Nephron progenitor cell (in vitro differentiated cells): ENCODE data around the gene AIP.

ENCODE experiments used
- DNase-seq: peaks from one replicate; pipeline ENCODE4 v3.0.0; 2021
- H3K27ac Mint-ChIP-seq: 2 replicates; pipeline ENCODE4 v1.8.0; 2021; ENCODE audit warnings: mild to moderate bottlenecking, moderate library complexity, mixed read lengths
- H3K27me3 Mint-ChIP-seq: 2 replicates; pipeline ENCODE4 v1.8.0; 2021; ENCODE audit warnings: mild to moderate bottlenecking, low read depth, mixed read lengths; ENCODE audit not compliant: poor library complexity
- H3K36me3 Mint-ChIP-seq: 2 replicates; pipeline ENCODE4 v1.8.0; 2021; ENCODE audit warnings: low read depth, mixed read lengths
- H3K4me1 Mint-ChIP-seq: 2 replicates; pipeline ENCODE4 v1.8.0; 2021; ENCODE audit warnings: mixed read lengths
- H3K4me3 Mint-ChIP-seq: 2 replicates; pipeline ENCODE4 v1.8.0; 2021; ENCODE audit warnings: mild to moderate bottlenecking, moderate library complexity, mixed read lengths
- H3K9me3 Mint-ChIP-seq: 2 replicates; pipeline ENCODE4 v1.8.0; 2021; ENCODE audit warnings: mild to moderate bottlenecking, moderate library complexity, mixed read lengths
- CTCF ChIP-seq: fragments of 200-600 bp; sonication (generic); IDR thresholded peaks from 2 replicates; pipeline ENCODE4 v1.5.0; 2021; ENCODE audit warnings: antibody characterized with exemption

AIP gene

DNA sequence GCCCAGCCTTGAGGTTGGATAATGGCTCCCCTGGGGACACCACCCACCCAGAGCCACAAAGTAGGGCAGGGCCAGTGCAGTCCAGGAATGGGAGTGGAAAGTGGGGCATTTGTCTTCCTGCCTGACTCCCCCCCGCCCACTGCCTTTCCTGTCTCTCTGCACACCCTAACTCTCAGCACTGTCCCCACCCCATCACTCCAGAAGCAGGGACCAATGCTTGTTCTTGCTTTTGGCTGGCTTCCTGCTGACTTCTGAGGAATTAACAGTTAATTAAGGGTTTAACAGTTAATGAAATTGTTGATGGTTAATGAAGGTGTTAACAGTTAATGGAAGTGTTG lies 17.6 kb downstream of the AIP start:
- H3K9me3 Mint-ChIP-seq: no peaks in the 10 kb centered on the region
- no peak overlapping the region for H3K27ac Mint-ChIP-seq
- H3K4me1 Mint-ChIP-seq: peaks cover 28% of the 10 kb centered on the region
- DNase-seq: no peak
- TF ChIP-seq CTCF: no peak
- H3K4me3 Mint-ChIP-seq: no peak overlapping the region
- H3K27me3 Mint-ChIP-seq: peaks cover 3% of the 10 kb centered on the region
- H3K36me3 Mint-ChIP-seq: peaks cover 16% of the 10 kb centered on the region

- DNase-seq: no peak
- Mint-ChIP-seq H3K4me3 (no peak overlapping the region), H3K9me3 (no peaks in the 10 kb centered on the region), H3K4me1 (peaks cover 32% of the 10 kb centered on the region), H3K36me3 (peaks cover 16% of the 10 kb centered on the region), H3K27ac (no peak overlapping the region), H3K27me3 (peaks cover 3% of the 10 kb centered on the region)
- no peak for TF ChIP-seq CTCF
Observed at GRCh38 chr11:67500831-67501715, 18.2 kb downstream of the AIP start.

- Mint-ChIP-seq H3K27ac (no peak overlapping the region), H3K4me3 (no peak overlapping the region), H3K27me3 (peaks cover 3% of the 10 kb centered on the region), H3K4me1 (peaks cover 40% of the 10 kb centered on the region), H3K9me3 (no peaks in the 10 kb centered on the region), H3K36me3 (peaks cover 16% of the 10 kb centered on the region)
- no peak for TF ChIP-seq CTCF
- no peak for DNase-seq
Observed at GRCh38 chr11:67501854-67502253, 19.0 kb downstream of the AIP start.

DNA sequence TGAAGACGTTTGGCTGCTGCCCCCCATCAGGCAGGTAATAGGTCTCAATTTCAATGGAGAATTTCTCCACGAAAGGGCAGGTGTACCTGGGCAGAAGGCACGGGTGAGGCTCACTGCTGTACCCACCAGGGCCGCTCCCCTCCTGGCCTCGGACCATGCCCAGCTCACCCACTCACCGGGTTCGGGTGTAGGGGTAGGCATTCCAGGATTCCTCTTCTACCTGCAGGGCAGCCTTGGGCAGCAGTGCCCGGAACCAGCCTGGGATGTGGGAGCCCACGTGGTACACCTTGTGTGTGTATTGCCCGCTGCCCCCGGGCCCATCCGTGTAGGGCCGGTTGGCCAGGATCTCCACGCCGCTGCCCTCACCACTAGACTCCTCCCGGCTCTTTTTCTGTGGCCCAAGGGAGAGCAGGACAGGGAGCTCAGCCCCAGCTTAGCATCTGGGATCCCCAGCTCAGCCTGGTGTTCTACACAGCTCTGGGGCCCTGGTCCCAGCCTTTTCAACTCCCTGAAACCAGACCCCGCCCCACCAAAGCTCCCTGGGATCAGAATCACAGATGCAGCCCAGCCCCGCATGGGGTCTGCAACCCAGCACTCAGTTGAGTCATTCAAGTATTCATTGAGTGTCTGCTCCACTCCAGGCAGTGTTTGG lies 19.6 kb downstream of the AIP start:
- H3K27me3 Mint-ChIP-seq: peaks cover 3% of the 10 kb centered on the region
- H3K4me1 Mint-ChIP-seq: peaks cover 46% of the 10 kb centered on the region
- TF ChIP-seq CTCF: no peak
- no peak for DNase-seq
- no peak overlapping the region for H3K27ac Mint-ChIP-seq
- no peaks in the 10 kb centered on the region for H3K9me3 Mint-ChIP-seq
- H3K36me3 Mint-ChIP-seq: peaks cover 16% of the 10 kb centered on the region
- peak overlapping the region; percentile 82 for H3K4me3 Mint-ChIP-seq

- TF ChIP-seq CTCF: no peak
- DNase-seq: no peak
- no peak overlapping the region for H3K27ac Mint-ChIP-seq
- H3K9me3 Mint-ChIP-seq: no peaks in the 10 kb centered on the region
- peaks cover 49% of the 10 kb centered on the region for H3K4me1 Mint-ChIP-seq
- peak overlapping the region; percentile 82 for H3K4me3 Mint-ChIP-seq
- H3K36me3 Mint-ChIP-seq: peaks cover 16% of the 10 kb centered on the region
- peaks cover 3% of the 10 kb centered on the region for H3K27me3 Mint-ChIP-seq
Observed at GRCh38 chr11:67503119-67504004, 20.5 kb downstream of the AIP start.
